GM23338 (cell line): Measurements from ENCODE around the gene RAB5B. TPM values are rescaled to one million over a fixed set of nuclear protein-coding genes. Genes with fewer than 3 reads are reported as not detected.

Experiments
- ATAC-seq: fragments of 200-7000 bp; cut with Tn5 transposase; 3 replicates; pipeline ENCODE4 v1.9.1; 2020
- DNase-seq: peaks from one replicate; pipeline ENCODE4 v3.0.0-alpha.2; 2015; ENCODE audit warnings: low spot score
- H2AFZ ChIP-seq: fragments of 200-600 bp; sonication (generic); 2 replicates; pipeline ENCODE4 v1.8.0; 2016; ENCODE audit warnings: antibody characterized with exemption, mild to moderate bottlenecking, moderate library complexity
- H3F3A ChIP-seq: fragments of 200-600 bp; sonication (generic); replicated peaks from 2 replicates; pipeline ENCODE4 v1.8.0; 2017; ENCODE audit warnings: antibody characterized with exemption, mixed run types, low read depth
- H3K27ac ChIP-seq: fragments of 200-600 bp; sonication (generic); 2 replicates; pipeline ENCODE4 v1.6.1; 2016; ENCODE audit warnings: low read depth
- H3K27me3 ChIP-seq: fragments of 200-600 bp; sonication (generic); 2 replicates; pipeline ENCODE4 v1.8.0; 2016; ENCODE audit warnings: mild to moderate bottlenecking, mixed run types, moderate library complexity; ENCODE audit not compliant: insufficient read depth
- H3K36me3 ChIP-seq: fragments of 200-600 bp; sonication (generic); 2 replicates; pipeline ENCODE4 v1.8.0; 2016; ENCODE audit warnings: mild to moderate bottlenecking; ENCODE audit not compliant: insufficient read depth
- H3K4me1 ChIP-seq: fragments of 200-600 bp; sonication (generic); 2 replicates; pipeline ENCODE4 v1.8.0; 2016; ENCODE audit warnings: mild to moderate bottlenecking, moderate library complexity; ENCODE audit not compliant: insufficient read depth
- H3K4me2 ChIP-seq: fragments of 200-600 bp; sonication (generic); 2 replicates; pipeline ENCODE4 v1.7.1; 2017; ENCODE audit warnings: mixed run types
- H3K4me3 ChIP-seq: fragments of 200-600 bp; sonication (generic); 2 replicates; pipeline ENCODE4 v1.6.1; 2016; ENCODE audit warnings: mixed run types
- H3K79me2 ChIP-seq: fragments of 200-600 bp; sonication (generic); replicated peaks from 2 replicates; pipeline ENCODE4 v1.8.0; 2017; ENCODE audit warnings: mild to moderate bottlenecking; ENCODE audit not compliant: insufficient read depth
- H3K9me2 ChIP-seq: fragments of 200-600 bp; sonication (generic); 2 replicates; pipeline ENCODE4 v1.8.0; 2017; ENCODE audit not compliant: insufficient read depth
- H4K20me1 ChIP-seq: fragments of 200-600 bp; sonication (generic); replicated peaks from 2 replicates; pipeline ENCODE4 v1.8.0; 2017; ENCODE audit warnings: mild to moderate bottlenecking; ENCODE audit not compliant: insufficient read depth
- H3K27ac Mint-ChIP-seq: 2 replicates; pipeline ENCODE4 v1.8.0; 2020; ENCODE audit warnings: inconsistent platforms, mild to moderate bottlenecking, moderate library complexity, mixed read lengths
- H3K27me3 Mint-ChIP-seq: 3 replicates; pipeline ENCODE4 v1.8.0; 2022; ENCODE audit warnings: low read depth, mild to moderate bottlenecking, moderate library complexity, mixed read lengths, inconsistent platforms; ENCODE audit not compliant: insufficient read depth, poor library complexity
- H3K36me3 Mint-ChIP-seq: 3 replicates; pipeline ENCODE4 v1.8.0; 2021; ENCODE audit warnings: low read depth, mild to moderate bottlenecking, inconsistent platforms, moderate library complexity, mixed read lengths
- H3K4me1 Mint-ChIP-seq: 3 replicates; pipeline ENCODE4 v1.8.0; 2020; ENCODE audit warnings: mild to moderate bottlenecking, inconsistent platforms, mixed read lengths
- H3K4me3 Mint-ChIP-seq: 3 replicates; pipeline ENCODE4 v1.8.0; 2021; ENCODE audit warnings: moderate library complexity, mild to moderate bottlenecking, inconsistent platforms, mixed read lengths
- H3K9me3 Mint-ChIP-seq: 3 replicates; pipeline ENCODE4 v1.8.0; 2020; ENCODE audit warnings: moderate library complexity, mild to moderate bottlenecking, inconsistent platforms, mixed read lengths
- CREB1 ChIP-seq: fragments of 250-450 bp; sonication (Bioruptor Pico); IDR thresholded peaks from 2 replicates; pipeline ENCODE4 v1.5.0; 2020; ENCODE audit warnings: low read depth, mild to moderate bottlenecking, moderate library complexity
- CTCF ChIP-seq, 2 experiments: fragments of 200-600 bp in 1 of 2; sonication (generic) in 1 of 2; conservative IDR thresholded peaks; 2 replicates each; pipeline versions ENCODE4 v1.5.1 to v1.6.1; 2016 to 2017; ENCODE audit warnings: antibody characterized with exemption in 2 of 2, low read depth in 2 of 2, mild to moderate bottlenecking in 2 of 2, moderate library complexity in 1 of 2
- ETS1 ChIP-seq: IDR thresholded peaks from 2 replicates; pipeline ENCODE4 v1.6.1; 2016; ENCODE audit warnings: antibody characterized with exemption
- EZH2 ChIP-seq: fragments of 200-600 bp; sonication (generic); IDR thresholded peaks from one replicate; pipeline ENCODE4 v1.8.0; 2017; ENCODE audit warnings: antibody characterized with exemption, mild to moderate bottlenecking, low read depth; ENCODE audit not compliant: unreplicated experiment
- EZH2phosphoT487 ChIP-seq: fragments of 200-600 bp; sonication (generic); IDR thresholded peaks from one replicate; pipeline ENCODE4 v1.8.1; 2018; ENCODE audit warnings: antibody characterized with exemption; ENCODE audit not compliant: unreplicated experiment
- JUNB ChIP-seq: IDR thresholded peaks from one replicate; pipeline ENCODE4 v1.6.1; 2016; ENCODE audit warnings: antibody characterized with exemption; ENCODE audit not compliant: unreplicated experiment
- NANOG ChIP-seq: IDR thresholded peaks from 2 replicates; pipeline ENCODE4 v1.6.1; 2016; ENCODE audit warnings: antibody characterized with exemption, borderline replicate concordance
- POLR2AphosphoS5 ChIP-seq: IDR thresholded peaks from 2 replicates; pipeline ENCODE4 v1.6.1; 2016; ENCODE audit warnings: antibody characterized with exemption, low read depth
- REST ChIP-seq: IDR thresholded peaks from one replicate; pipeline ENCODE4 v1.6.1; 2018; ENCODE audit warnings: antibody characterized with exemption; ENCODE audit not compliant: unreplicated experiment
- STAT1 ChIP-seq: IDR thresholded peaks from one replicate; pipeline ENCODE4 v1.6.1; 2016; ENCODE audit warnings: antibody characterized with exemption; ENCODE audit not compliant: unreplicated experiment
- ZNF114 ChIP-seq: fragments of 250-450 bp; sonication (Bioruptor Pico); IDR thresholded peaks from 2 replicates; pipeline ENCODE4 v1.5.0; 2020; ENCODE audit warnings: mild to moderate bottlenecking, moderate library complexity
- ZNF331 ChIP-seq: fragments of 250-450 bp; sonication (Bioruptor Pico); IDR thresholded peaks from 2 replicates; pipeline ENCODE4 v1.5.0; 2020; ENCODE audit warnings: low read depth, mild to moderate bottlenecking, moderate library complexity
- ZNF462 ChIP-seq: fragments of 250-450 bp; sonication (Bioruptor Pico); IDR thresholded peaks from 2 replicates; pipeline ENCODE4 v1.5.0; 2020; ENCODE audit warnings: mild to moderate bottlenecking, moderate library complexity
- polyA plus RNA-seq: library from polyadenylated mRNA; unstranded; fragments of >200 nt; fragmentation: Nextera tagmentation; extraction: Ambion mirVana; gene quantifications from 2 replicates; pipeline ENCODE4 v1.2.1, GENCODE V29; 2016
- total RNA-seq: library from RNA; depleted of rRNA; stranded (reverse); fragments of >200 nt; shearing (Covaris generic); gene quantifications from 2 replicates; pipeline ENCODE4 v1.2.3, GENCODE V29; 2014

The RAB5B gene
- total and polyA plus RNA-seq, 2 experiments from 2014 or later, result 19.7 to 46.5 TPM

GRCh38 chr12:56018356-56018755, 44.5 kb downstream of the RAB5B start:
- no peak for ATAC-seq
- peaks cover 28% of the 10 kb centered on the region for H3K4me1 Mint-ChIP-seq

More at GRCh38 chr12:56018356-56018755, 44.5 kb downstream of the RAB5B start:
- peaks cover 22% of the 10 kb centered on the region for H3K4me1 ChIP-seq
- no peak overlapping the region for H3K4me2 ChIP-seq
- H3K27me3 ChIP-seq, result no peaks in the 10 kb centered on the region
- no peak overlapping the region for H3K4me3 Mint-ChIP-seq
- H3F3A ChIP-seq, result peaks cover 21% of the 10 kb centered on the region; the same call in 1 of the 2 replicates
- no peak overlapping the region for H3K27ac Mint-ChIP-seq
- H3K27me3 Mint-ChIP-seq, result peaks cover 17% of the 10 kb centered on the region
- no peaks in the 10 kb centered on the region for H4K20me1 ChIP-seq
- peaks cover 5% of the 10 kb centered on the region for H3K79me2 ChIP-seq
- peaks cover 7% of the 10 kb centered on the region; the same call in 1 of the 3 replicates for H3K36me3 Mint-ChIP-seq
- no peak overlapping the region for H2AFZ ChIP-seq
- H3K27ac ChIP-seq, result no peak overlapping the region
- TF ChIP-seq ZNF331 (CRISPR knock-in tag) (no peak), NANOG (no peak), ZNF114 (no peak), EZH2phosphoT487 (no peak), CREB1 (CRISPR knock-in tag) (no peak), ZNF462 (CRISPR knock-in tag) (no peak), CTCF (conservative IDR thresholded peaks at IDR 0.05; ENCODE audit: low read depth in 2 of 2) (no peak), POLR2AphosphoS5 (no peak), ETS1 (no peak), JUNB (no peak), REST (no peak), STAT1 (no peak), EZH2 (no peak)
- DNase-seq, result no peak
- no peak overlapping the region for H3K4me3 ChIP-seq
- H3K9me2 ChIP-seq, result no peaks in the 10 kb centered on the region
- H3K36me3 ChIP-seq, result peaks cover 4% of the 10 kb centered on the region
- H3K9me3 Mint-ChIP-seq, result no peaks in the 10 kb centered on the region; the same call in 2 of the 3 replicates
